PC-3 (cell line): ENCODE results near the gene RALY. TPM values are rescaled to one million over a fixed set of nuclear protein-coding genes. Genes with fewer than 3 reads are reported as not detected.

Experiments
- ATAC-seq: fragments of 200-7000 bp; cut with Tn5 transposase; 2 replicates; pipeline ENCODE4 v1.9.1; 2020; ENCODE audit warnings: mild to moderate bottlenecking, moderate library complexity
- BruUV-seq: library from RNA; stranded (reverse); fragments of 400-500 nt; replicated peaks from 2 replicates; lab custom pipeline; 2021; lab: Mats Ljungman, UMichigan
- CTCF ChIA-PET: fragments of 300-600 bp; sonication (Branson Sonifier 250); formaldehyde crosslinking; loops from one replicate; lab custom pipeline; 2022; ENCODE audit warnings: antibody characterized with exemption; lab: Charles Lee
- POLR2A ChIA-PET: fragments of 300-600 bp; sonication (Branson Sonifier 250); formaldehyde crosslinking; loops from one replicate; lab custom pipeline; 2022; ENCODE audit warnings: antibody characterized with exemption; ENCODE audit not compliant: unreplicated experiment; lab: Charles Lee
- DNase-seq: peaks from one replicate; pipeline ENCODE4 v3.0.0-alpha.2; 2015
- H2AFZ ChIP-seq: fragments of 300-600 bp; sonication (generic); 2 replicates; pipeline ENCODE4 v1.6.0; 2016; ENCODE audit warnings: antibody characterized with exemption, low read length
- H3F3A ChIP-seq: fragments of 300-600 bp; sonication (generic); one replicate; pipeline ENCODE4 v1.6.0; 2017; ENCODE audit warnings: antibody characterized with exemption, low read length, control low read depth, mild to moderate bottlenecking; ENCODE audit not compliant: unreplicated experiment
- H3K27ac ChIP-seq: fragments of 300-600 bp; sonication (generic); 2 replicates; pipeline ENCODE4 v1.5.1; 2016; ENCODE audit warnings: mild to moderate bottlenecking, low read length
- H3K27me3 ChIP-seq: fragments of 300-600 bp; sonication (generic); 2 replicates; pipeline ENCODE4 v1.6.1; 2016; ENCODE audit warnings: low read length, mixed read lengths
- H3K36me3 ChIP-seq: fragments of 300-600 bp; sonication (generic); 2 replicates; pipeline ENCODE4 v1.6.1; 2016; ENCODE audit warnings: low read depth, mixed run types, low read length, mixed read lengths
- H3K4me1 ChIP-seq: fragments of 300-600 bp; sonication (generic); 2 replicates; pipeline ENCODE4 v1.5.1; 2016; ENCODE audit warnings: low read length; ENCODE audit not compliant: insufficient read depth
- H3K4me2 ChIP-seq: fragments of 300-600 bp; sonication (generic); 2 replicates; pipeline ENCODE4 v1.6.0; 2016; ENCODE audit warnings: low read length
- H3K4me3 ChIP-seq: fragments of 300-600 bp; sonication (generic); 2 replicates; pipeline ENCODE4 v1.5.1; 2016; ENCODE audit warnings: mild to moderate bottlenecking, low read length, mixed read lengths
- H3K79me2 ChIP-seq: fragments of 300-600 bp; sonication (generic); 2 replicates; pipeline ENCODE4 v1.6.1; 2017; ENCODE audit warnings: low read length, mixed read lengths
- H3K9ac ChIP-seq: fragments of 300-600 bp; sonication (generic); 2 replicates; pipeline ENCODE4 v1.6.0; 2016; ENCODE audit warnings: mild to moderate bottlenecking, low read length
- H3K9me2 ChIP-seq: fragments of 300-600 bp; sonication (generic); replicated peaks from 2 replicates; pipeline ENCODE4 v1.6.1; 2016; ENCODE audit warnings: mixed run types, low read length, mixed read lengths
- H3K9me3 ChIP-seq: fragments of 300-600 bp; sonication (generic); 2 replicates; pipeline ENCODE4 v1.6.1; 2016; ENCODE audit warnings: low read length, mixed read lengths
- H4K20me1 ChIP-seq: fragments of 300-600 bp; sonication (generic); 2 replicates; pipeline ENCODE4 v1.6.1; 2016; ENCODE audit warnings: low read length, mixed read lengths
- EZH2 ChIP-seq: fragments of 300-600 bp; sonication (generic); IDR thresholded peaks from one replicate; pipeline ENCODE4 v1.6.1; 2017; ENCODE audit warnings: antibody characterized with exemption, mild to moderate bottlenecking, low read length; ENCODE audit not compliant: unreplicated experiment
- EZH2phosphoT487 ChIP-seq: fragments of 300-600 bp; sonication (generic); IDR thresholded peaks from 2 replicates; pipeline ENCODE4 v1.6.1; 2018; ENCODE audit warnings: mild to moderate bottlenecking, antibody characterized with exemption, low read length, borderline replicate concordance
- intact Hi-C: fragments of 100-400 bp; cut with micrococcal nuclease; formaldehyde crosslinking; loops from 2 replicates; pipeline ENCODE4 v1.9.0; 2023
- total RNA-seq: library from RNA; depleted of rRNA; stranded (reverse); fragments of >200 nt; gene quantifications from 2 replicates; pipeline ENCODE4 v1.2.3, GENCODE V29; 2014
- TF ChIP-seq, protein P1 (sequence below): fragments of 300-600 bp; sonication (generic); conservative IDR thresholded peaks from 2 replicates; pipeline ENCODE4 v1.5.1; 2017; ENCODE audit warnings: antibody characterized with exemption, low read depth, mild to moderate bottlenecking, low read length

RALY gene
- total RNA-seq, 1 experiment from 2014 or later = 160 TPM

DNA sequence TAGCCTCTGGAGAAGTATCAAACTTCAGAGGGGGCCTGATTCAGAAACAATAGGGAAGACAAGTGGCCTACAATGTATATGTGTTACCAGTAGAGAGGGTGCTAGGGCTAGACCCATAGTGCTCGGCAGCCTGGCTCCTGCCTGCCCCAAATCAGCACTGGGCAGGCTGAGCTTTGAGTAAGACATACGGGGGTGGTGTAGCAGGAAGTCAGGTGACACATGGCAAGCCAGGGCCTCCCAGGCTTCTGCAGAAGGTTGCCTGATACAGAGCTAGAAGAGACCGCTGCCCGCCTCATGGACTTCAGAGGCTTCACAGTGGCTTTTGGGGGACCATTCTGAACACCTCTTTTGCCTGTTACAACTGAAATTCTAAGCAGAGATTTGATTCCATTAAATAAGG is 43.4 kb downstream of the RALY start:
- no peak overlapping the region for H3K4me3 ChIP-seq
- intact Hi-C loops = no loop called here
- no peak overlapping the region for H3K4me2 ChIP-seq
- no peaks in the 10 kb centered on the region for H3K9me2 ChIP-seq
- no peak overlapping the region for H3K27ac ChIP-seq
- peaks cover 20% of the 10 kb centered on the region for H4K20me1 ChIP-seq
- H2AFZ ChIP-seq = no peak overlapping the region
- H3K9me3 ChIP-seq = no peaks in the 10 kb centered on the region
- no peaks in the 10 kb centered on the region for H3F3A ChIP-seq
- ChIA-PET POLR2A (no interaction called here), CTCF (no interaction called here)
- H3K79me2 ChIP-seq = peaks cover 27% of the 10 kb centered on the region
- H3K36me3 ChIP-seq = peaks cover 11% of the 10 kb centered on the region; the same call in 1 of the 2 replicates
- no peak for TF ChIP-seq EZH2
- H3K27me3 ChIP-seq = no peaks in the 10 kb centered on the region
- DNase-seq (no peak), ATAC-seq (no peak)
- no peak overlapping the region for H3K9ac ChIP-seq
- BruUV-seq = no TSS peak
- no peaks in the 10 kb centered on the region for H3K4me1 ChIP-seq

DNA sequence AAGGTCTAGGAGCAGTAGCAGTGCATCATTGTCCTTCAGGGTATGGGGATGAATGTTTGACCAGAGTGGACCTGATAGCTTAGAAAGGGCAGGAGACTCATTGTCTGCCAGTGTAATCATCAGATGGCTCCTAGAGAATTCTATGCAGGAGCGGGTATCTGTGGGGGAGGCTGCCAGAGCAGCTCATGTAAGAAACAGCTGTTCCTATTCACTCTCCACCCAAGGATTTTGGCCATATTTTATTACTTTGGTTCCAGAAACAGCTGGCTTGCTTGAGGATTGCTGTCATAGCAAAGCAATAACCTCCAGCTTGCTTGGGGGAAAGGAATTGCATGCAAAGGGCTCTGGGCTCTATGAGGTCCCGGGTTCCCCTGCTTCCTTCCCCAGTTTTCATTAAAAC is 44.1 kb downstream of the RALY start:
- BruUV-seq = no TSS peak
- ATAC-seq = no peak
- TF ChIP-seq EZH2 = no peak
- TF ChIP-seq, protein P1, sequence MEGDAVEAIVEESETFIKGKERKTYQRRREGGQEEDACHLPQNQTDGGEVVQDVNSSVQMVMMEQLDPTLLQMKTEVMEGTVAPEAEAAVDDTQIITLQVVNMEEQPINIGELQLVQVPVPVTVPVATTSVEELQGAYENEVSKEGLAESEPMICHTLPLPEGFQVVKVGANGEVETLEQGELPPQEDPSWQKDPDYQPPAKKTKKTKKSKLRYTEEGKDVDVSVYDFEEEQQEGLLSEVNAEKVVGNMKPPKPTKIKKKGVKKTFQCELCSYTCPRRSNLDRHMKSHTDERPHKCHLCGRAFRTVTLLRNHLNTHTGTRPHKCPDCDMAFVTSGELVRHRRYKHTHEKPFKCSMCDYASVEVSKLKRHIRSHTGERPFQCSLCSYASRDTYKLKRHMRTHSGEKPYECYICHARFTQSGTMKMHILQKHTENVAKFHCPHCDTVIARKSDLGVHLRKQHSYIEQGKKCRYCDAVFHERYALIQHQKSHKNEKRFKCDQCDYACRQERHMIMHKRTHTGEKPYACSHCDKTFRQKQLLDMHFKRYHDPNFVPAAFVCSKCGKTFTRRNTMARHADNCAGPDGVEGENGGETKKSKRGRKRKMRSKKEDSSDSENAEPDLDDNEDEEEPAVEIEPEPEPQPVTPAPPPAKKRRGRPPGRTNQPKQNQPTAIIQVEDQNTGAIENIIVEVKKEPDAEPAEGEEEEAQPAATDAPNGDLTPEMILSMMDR = no peak
- no peak for TF ChIP-seq EZH2phosphoT487
- DNase-seq = no peak
- no peak overlapping the region for H2AFZ ChIP-seq
- H3F3A ChIP-seq = no peaks in the 10 kb centered on the region
- no peaks in the 10 kb centered on the region for H3K4me1 ChIP-seq
- H3K4me2 ChIP-seq = no peak overlapping the region
- peaks cover 5% of the 10 kb centered on the region; the same call in 1 of the 2 replicates for H3K36me3 ChIP-seq
- H3K27me3 ChIP-seq = no peaks in the 10 kb centered on the region
- intact Hi-C loops = no loop called here
- no peak overlapping the region for H3K9ac ChIP-seq
- H4K20me1 ChIP-seq = peaks cover 27% of the 10 kb centered on the region
- ChIA-PET POLR2A (no interaction called here), CTCF (no interaction called here)
- no peaks in the 10 kb centered on the region for H3K9me2 ChIP-seq
- no peak overlapping the region for H3K27ac ChIP-seq
- no peak overlapping the region for H3K4me3 ChIP-seq
- H3K9me3 ChIP-seq = no peaks in the 10 kb centered on the region
- peaks cover 32% of the 10 kb centered on the region for H3K79me2 ChIP-seq

DNA sequence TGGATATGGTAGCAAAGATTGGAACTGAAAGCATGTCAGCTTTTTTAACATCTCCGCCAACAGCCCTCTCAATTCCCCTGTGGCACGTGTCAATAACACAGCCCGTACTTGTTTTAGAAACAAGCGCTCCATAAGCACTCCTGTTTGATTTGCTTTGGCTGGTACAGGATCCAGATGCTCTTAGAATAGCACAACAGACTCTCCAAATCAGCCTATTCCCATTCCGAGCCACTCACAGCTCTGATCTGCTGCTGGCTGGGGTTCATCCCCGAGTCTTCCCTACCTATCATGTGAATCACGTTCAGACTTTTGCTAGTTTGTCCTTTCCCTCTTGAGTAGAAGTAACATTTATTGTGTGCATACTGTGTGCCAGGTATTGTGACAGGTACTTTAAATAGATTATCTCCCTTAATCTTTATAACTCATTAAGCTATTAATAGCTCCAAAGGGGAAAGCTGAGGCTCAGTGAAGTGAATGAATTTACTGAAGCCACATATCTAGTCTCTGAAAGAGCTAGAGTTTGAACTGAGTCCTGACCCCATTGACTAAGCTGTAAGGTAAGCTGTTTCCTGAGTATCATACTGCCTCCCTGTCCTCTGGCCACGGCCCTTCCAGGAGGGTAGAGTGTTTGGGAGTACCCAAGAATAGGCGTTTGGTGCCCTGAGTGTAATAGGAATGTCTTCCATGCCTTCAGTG is 46.7 kb downstream of the RALY start:
- no peaks in the 10 kb centered on the region for H3K9me3 ChIP-seq
- H2AFZ ChIP-seq = no peak overlapping the region
- no peaks in the 10 kb centered on the region for H3K36me3 ChIP-seq
- no peak overlapping the region for H3K9ac ChIP-seq
- no peaks in the 10 kb centered on the region for H3K4me1 ChIP-seq
- H3K27me3 ChIP-seq = no peaks in the 10 kb centered on the region
- H3K4me2 ChIP-seq = no peak overlapping the region
- CTCF ChIA-PET = no interaction called here
- ATAC-seq = no peak
- H3K79me2 ChIP-seq = peaks cover 34% of the 10 kb centered on the region
- TF ChIP-seq, protein P1 = no peak
- H3K4me3 ChIP-seq = no peak overlapping the region
- POLR2A ChIA-PET = interaction anchor here (0.7 kb wide), 1 partner anchor 1164 kb away, joined by 3 read pairs; no protein-coding TSS in a partner anchor
- intact Hi-C loops = no loop called here
- peaks cover 27% of the 10 kb centered on the region for H4K20me1 ChIP-seq
- DNase-seq = no peak
- H3K27ac ChIP-seq = no peak overlapping the region
- no peaks in the 10 kb centered on the region for H3F3A ChIP-seq
- no peaks in the 10 kb centered on the region for H3K9me2 ChIP-seq
- BruUV-seq = no TSS peak
